Measurements from ENCODE around the gene ZNF430.
A peak's percentile ranks its signal among the peaks of the same experiment; 100 is the strongest.

ZNF430 gene

DNA sequence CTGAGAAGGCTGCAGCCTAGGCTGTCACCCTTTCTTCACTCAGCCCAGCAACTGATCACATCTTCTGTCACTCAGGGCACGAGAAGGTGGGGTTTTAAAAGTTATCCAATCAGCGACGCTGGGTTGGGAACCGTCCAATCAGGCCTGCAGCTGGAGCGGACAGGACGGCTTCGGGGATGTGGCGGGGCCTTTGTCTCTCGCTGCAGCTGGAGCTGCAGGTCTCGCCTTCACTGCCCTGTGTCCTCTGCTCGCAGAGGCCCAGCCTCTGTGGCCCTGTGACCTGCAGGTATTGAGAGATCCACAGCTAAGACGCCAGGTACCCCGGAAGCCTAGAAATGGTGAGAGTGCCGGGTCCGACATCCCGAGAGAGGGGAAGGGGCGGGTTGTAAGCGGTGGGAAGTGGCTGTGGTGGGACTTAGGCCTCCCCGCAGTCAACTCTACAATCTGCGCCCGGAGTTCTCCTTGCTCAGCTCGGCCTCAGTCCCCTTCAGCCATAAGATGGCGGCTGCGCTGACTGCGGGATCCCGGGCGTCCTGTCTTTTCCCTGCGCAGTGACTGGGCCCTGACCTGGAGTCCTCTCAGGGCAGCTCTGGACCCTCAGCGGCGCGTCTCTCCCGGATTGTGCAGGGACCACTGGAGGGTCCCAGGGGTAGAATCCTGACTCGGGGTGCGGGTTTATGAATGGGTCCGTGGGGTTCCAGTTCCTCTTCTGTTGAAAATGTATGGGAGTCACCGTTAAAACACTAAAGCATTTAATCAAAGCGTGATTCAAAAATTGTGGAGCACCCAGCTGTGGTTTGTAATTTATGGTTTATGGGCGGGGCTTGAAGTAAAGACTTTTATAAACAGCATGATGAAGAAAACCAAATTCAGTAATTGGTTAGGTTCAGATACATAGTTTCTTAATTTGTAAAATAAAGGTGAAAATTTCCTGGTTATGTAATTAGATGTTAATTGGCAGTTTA, 61.8 kb downstream of the ZNF430 start, which contains the start of gene ZNF714:
TSS of gene ZNF714 (plus strand) at position 193 of the 965 bp plus-strand sequence. CDS start 16,066 bp downstream, outside the sequence.
- H3K36me3 ChIP-seq, result no peaks in the 10 kb centered on the region
- no peaks in the 10 kb centered on the region for H3K9me3 ChIP-seq
- H3K4me3 ChIP-seq (ENCODE audit: low read depth in 1 of 2, low read length in 1 of 2), result peak within 1 kb of the TSS; percentile 59 to 64
- no peaks in the 10 kb centered on the region for H3K27me3 ChIP-seq
- peak within 1 kb of the TSS; percentile 73 for H3K27ac ChIP-seq
- TF ChIP-seq, protein P1, sequence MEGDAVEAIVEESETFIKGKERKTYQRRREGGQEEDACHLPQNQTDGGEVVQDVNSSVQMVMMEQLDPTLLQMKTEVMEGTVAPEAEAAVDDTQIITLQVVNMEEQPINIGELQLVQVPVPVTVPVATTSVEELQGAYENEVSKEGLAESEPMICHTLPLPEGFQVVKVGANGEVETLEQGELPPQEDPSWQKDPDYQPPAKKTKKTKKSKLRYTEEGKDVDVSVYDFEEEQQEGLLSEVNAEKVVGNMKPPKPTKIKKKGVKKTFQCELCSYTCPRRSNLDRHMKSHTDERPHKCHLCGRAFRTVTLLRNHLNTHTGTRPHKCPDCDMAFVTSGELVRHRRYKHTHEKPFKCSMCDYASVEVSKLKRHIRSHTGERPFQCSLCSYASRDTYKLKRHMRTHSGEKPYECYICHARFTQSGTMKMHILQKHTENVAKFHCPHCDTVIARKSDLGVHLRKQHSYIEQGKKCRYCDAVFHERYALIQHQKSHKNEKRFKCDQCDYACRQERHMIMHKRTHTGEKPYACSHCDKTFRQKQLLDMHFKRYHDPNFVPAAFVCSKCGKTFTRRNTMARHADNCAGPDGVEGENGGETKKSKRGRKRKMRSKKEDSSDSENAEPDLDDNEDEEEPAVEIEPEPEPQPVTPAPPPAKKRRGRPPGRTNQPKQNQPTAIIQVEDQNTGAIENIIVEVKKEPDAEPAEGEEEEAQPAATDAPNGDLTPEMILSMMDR (IDR thresholded peaks at IDR 0.05), result no peak
- peaks cover 0 to 5% of the 10 kb centered on the region in 2 experiments for H3K4me1 ChIP-seq (ENCODE audit: control insufficient read depth in 1 of 2, insufficient read depth in 1 of 2, low read depth in 1 of 2, low read length in 1 of 2)

DNA sequence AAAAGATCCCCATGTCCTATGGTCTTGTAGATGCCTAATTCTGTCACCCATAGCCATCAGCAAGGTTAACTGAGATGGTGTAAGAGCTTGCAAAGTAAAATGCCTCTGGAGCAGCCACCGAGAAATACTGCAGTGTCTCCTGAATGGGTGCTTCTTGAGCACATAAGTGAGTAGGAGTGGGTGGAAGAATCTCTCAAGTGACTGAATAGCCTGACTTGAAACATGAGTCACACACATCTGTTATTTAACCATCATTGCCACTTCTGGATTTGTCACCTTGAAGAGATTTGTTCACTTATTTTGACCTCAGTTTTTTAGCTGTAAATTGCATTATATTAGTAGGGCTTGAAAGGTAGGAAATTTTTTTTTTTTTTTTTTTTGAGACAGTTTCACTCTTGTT, 63.9 kb downstream of the ZNF430 start:
- H3K27ac ChIP-seq, result no peak overlapping the region
- H3K9me3 ChIP-seq, result no peaks in the 10 kb centered on the region
- TF ChIP-seq, protein P1 (IDR thresholded peaks at IDR 0.05), result no peak
- H3K4me3 ChIP-seq (ENCODE audit: low read depth in 1 of 2, low read length in 1 of 2), result no peak overlapping the region
- no peaks in the 10 kb centered on the region for H3K36me3 ChIP-seq
- peaks cover 0 to 5% of the 10 kb centered on the region in 2 experiments for H3K4me1 ChIP-seq (ENCODE audit: control insufficient read depth in 1 of 2, insufficient read depth in 1 of 2, low read depth in 1 of 2, low read length in 1 of 2)
- no peaks in the 10 kb centered on the region for H3K27me3 ChIP-seq

DNA sequence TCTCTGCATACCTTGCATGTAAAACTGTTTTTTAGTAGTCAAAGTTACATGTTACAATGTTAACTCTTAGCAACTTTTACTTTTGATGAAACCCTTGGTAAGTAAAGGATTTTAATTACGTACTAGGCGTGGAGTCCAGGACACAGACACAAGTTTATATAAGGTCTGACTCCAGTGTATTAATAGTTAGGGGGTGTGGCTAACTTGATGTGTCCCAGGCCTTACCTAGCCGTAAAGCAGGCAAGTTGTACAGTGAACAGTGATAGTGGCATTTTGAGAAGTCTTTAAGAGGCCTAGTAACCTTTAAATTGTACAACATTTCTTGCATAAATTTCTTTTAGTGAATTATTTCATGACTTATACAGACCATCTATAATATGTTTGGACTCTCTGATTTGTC, 67.4 kb downstream of the ZNF430 start:
- Histone ChIP-seq H3K36me3 (no peaks in the 10 kb centered on the region), H3K4me3 (ENCODE audit: low read depth in 1 of 2, low read length in 1 of 2) (no peak overlapping the region), H3K27ac (no peak overlapping the region), H3K27me3 (no peaks in the 10 kb centered on the region), H3K4me1 (ENCODE audit: control insufficient read depth in 1 of 2, insufficient read depth in 1 of 2, low read depth in 1 of 2, low read length in 1 of 2) (no peaks in the 10 kb centered on the region), H3K9me3 (no peaks in the 10 kb centered on the region)
- TF ChIP-seq, protein P1 (IDR thresholded peaks at IDR 0.05), result no peak

DNA sequence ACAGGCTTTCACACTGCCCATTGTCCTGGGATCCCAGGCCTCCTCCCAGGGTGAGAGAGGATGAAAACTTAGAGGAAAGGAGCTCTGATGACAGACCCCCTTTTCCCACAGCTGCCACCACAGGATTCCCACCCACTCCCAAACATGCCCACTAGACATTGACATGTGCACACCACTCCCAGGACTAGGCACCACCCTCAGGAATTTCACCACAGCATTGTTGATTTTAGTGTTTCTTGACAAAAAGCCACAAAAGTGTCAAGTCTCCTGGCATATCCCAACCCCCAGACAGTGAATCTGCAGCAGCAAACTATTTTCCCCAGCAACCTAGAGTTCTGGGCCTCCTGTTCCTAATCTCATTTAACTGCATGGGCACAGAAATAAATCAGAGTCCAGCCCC, 71.7 kb downstream of the ZNF430 start:
- Histone ChIP-seq H3K27me3 (no peaks in the 10 kb centered on the region), H3K36me3 (no peaks in the 10 kb centered on the region), H3K9me3 (no peaks in the 10 kb centered on the region), H3K27ac (no peak overlapping the region), H3K4me3 (ENCODE audit: low read depth in 1 of 2, low read length in 1 of 2) (no peak overlapping the region), H3K4me1 (ENCODE audit: control insufficient read depth in 1 of 2, insufficient read depth in 1 of 2, low read depth in 1 of 2, low read length in 1 of 2) (no peaks in the 10 kb centered on the region)
- TF ChIP-seq, protein P1 (IDR thresholded peaks at IDR 0.05), result no peak

DNA sequence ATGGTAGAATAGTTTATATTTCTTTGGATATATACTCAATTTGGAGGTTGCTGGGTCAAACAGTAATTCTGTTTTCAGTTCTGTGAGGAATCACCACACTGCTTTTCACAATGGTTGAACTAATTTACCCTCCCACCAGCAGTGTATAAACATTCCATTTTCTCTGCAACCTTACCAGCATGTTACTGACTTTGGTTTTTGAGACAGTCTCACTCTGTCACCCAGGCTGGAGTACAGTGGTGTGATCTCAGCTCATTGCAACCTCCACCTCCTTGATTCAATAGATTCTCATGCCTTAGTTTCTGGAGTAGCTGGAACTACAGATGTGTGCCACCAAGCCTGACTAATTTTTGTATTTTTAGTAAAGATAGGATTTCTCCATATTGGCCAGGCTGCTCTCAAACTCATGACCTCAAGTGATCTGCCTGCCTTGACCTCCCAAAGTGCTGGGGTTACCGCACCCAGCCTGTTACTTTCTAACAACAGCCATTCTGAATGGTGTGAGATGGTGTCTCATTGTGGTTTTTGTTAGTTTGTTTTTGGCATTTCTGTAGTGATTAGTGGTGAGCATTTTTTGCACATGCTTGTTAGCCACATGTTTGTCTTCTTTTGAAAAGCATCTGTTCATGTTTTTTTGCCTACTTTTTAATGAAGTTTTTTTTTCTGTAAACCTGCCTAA, 74.0 kb downstream of the ZNF430 start:
- no peaks in the 10 kb centered on the region for H3K36me3 ChIP-seq
- TF ChIP-seq, protein P1 (IDR thresholded peaks at IDR 0.05), result no peak
- no peaks in the 10 kb centered on the region for H3K4me1 ChIP-seq (ENCODE audit: control insufficient read depth in 1 of 2, insufficient read depth in 1 of 2, low read depth in 1 of 2, low read length in 1 of 2)
- H3K4me3 ChIP-seq (ENCODE audit: low read depth in 1 of 2, low read length in 1 of 2), result no peak overlapping the region
- no peaks in the 10 kb centered on the region for H3K27me3 ChIP-seq
- H3K9me3 ChIP-seq, result no peaks in the 10 kb centered on the region
- no peak overlapping the region for H3K27ac ChIP-seq

All from neutrophil (primary cell).